B cell (primary cell): Measurements from ENCODE around the gene MOGAT3. TPM values are rescaled to one million over a fixed set of nuclear protein-coding genes. Genes with fewer than 3 reads are reported as not detected.

Source experiments
- ATAC-seq: fragments of 200-7000 bp; cut with Tn5 transposase; one replicate; pipeline ENCODE4 v1.10.0; 2021; ENCODE audit warnings: low read depth, mild to moderate bottlenecking, moderate number of reproducible peaks, moderate library complexity
- CTCF ChIA-PET: fragments of 350-600 bp; sonication (Branson Sonifier 250); formaldehyde crosslinking; loops from one replicate; lab custom pipeline; 2021; ENCODE audit warnings: antibody characterized with exemption, inconsistent platforms; lab: Charles Lee
- POLR2A ChIA-PET: fragments of 350-600 bp; sonication (Branson Sonifier 250); formaldehyde crosslinking; loops from one replicate; lab custom pipeline; 2021; ENCODE audit warnings: antibody characterized with exemption; lab: Charles Lee
- DNase-seq: peaks from one replicate; pipeline ENCODE4 v3.0.0; 2013
- H2AFZ ChIP-seq: 2 replicates; pipeline ENCODE4 v1.6.1; 2012; ENCODE audit warnings: mild to moderate bottlenecking, low read depth, low read length; ENCODE audit not compliant: insufficient read depth, poor library complexity, severe bottlenecking
- H3K27ac ChIP-seq, 2 donors: 1 replicate in 1 of 2; 2 replicates in 1 of 2; pipeline ENCODE4 v1.5.1; 2012 to 2013; ENCODE audit warnings: low read length in 2 of 2, mild to moderate bottlenecking in 2 of 2, moderate library complexity in 1 of 2
- H3K27me3 ChIP-seq, 4 experiments: fragments of 200-600 bp in 1 of 4; sonication (generic) in 1 of 4; replicated peaks in 1 of 4; 1 replicate in 2 of 4; 2 replicates in 2 of 4; pipeline versions ENCODE4 v1.6.1 to v1.7.0; 2013 to 2016; ENCODE audit warnings: low read length in 3 of 4, mild to moderate bottlenecking in 2 of 4, mixed read lengths in 1 of 4, moderate library complexity in 1 of 4; ENCODE audit not compliant: insufficient read depth in 4 of 4, control insufficient read depth in 3 of 4; ENCODE audit errors: control extremely low read depth in 1 of 4
- H3K36me3 ChIP-seq, 2 experiments: replicated peaks in 1 of 2; 1 replicate in 1 of 2; 2 replicates in 1 of 2; pipeline versions ENCODE4 v1.6.1 to v1.7.1; 2013; ENCODE audit warnings: low read length in 1 of 2; ENCODE audit not compliant: insufficient read depth in 2 of 2, control insufficient read depth in 1 of 2; ENCODE audit errors: control extremely low read depth in 1 of 2, extremely low read depth in 1 of 2
- H3K4me1 ChIP-seq, 2 donors: fragments of 200-600 bp in 1 of 2; sonication (generic) in 1 of 2; 1 replicate in 1 of 2; 2 replicates in 1 of 2; pipeline versions ENCODE4 v1.5.1 to v1.6.1; 2013 to 2017; ENCODE audit warnings: low read length in 2 of 2; ENCODE audit not compliant: control insufficient read depth in 2 of 2, insufficient read depth in 2 of 2
- H3K4me2 ChIP-seq: replicated peaks from 2 replicates; pipeline ENCODE3; 2012; ENCODE audit warnings: mild to moderate bottlenecking, low read depth, low read length; ENCODE audit not compliant: poor library complexity, severe bottlenecking
- H3K4me3 ChIP-seq, 5 experiments: fragments of 200-600 bp in 1 of 5; sonication (generic) in 1 of 5; 1 replicate in 3 of 5; 2 replicates in 2 of 5; pipeline versions ENCODE4 v1.5.1 to v1.7.0; 2011 to 2016; ENCODE audit warnings: low read length in 4 of 5, mild to moderate bottlenecking in 4 of 5, low read depth in 2 of 5, control low read depth in 1 of 5, moderate library complexity in 1 of 5; ENCODE audit not compliant: insufficient read depth in 1 of 5; ENCODE audit errors: control extremely low read depth in 1 of 5, extremely low read depth in 1 of 5
- H3K79me2 ChIP-seq: fragments of 200-600 bp; sonication (generic); one replicate; pipeline ENCODE4 v1.6.0; 2016; ENCODE audit warnings: low read length; ENCODE audit not compliant: control insufficient read depth, insufficient read depth
- H3K9ac ChIP-seq: fragments of 200-600 bp; sonication (generic); 2 replicates; pipeline ENCODE4 v1.6.1; 2017; ENCODE audit warnings: mild to moderate bottlenecking, low read length, moderate library complexity
- H3K9me3 ChIP-seq, 3 donors: one replicate each; pipeline versions ENCODE4 v1.6.1 to v1.7.1; 2013; ENCODE audit warnings: low read length in 2 of 3; ENCODE audit not compliant: control insufficient read depth in 2 of 3, insufficient read depth in 1 of 3; ENCODE audit errors: control extremely low read depth in 1 of 3
- H4K20me1 ChIP-seq: 2 replicates; pipeline ENCODE4 v1.6.0; 2012; ENCODE audit warnings: mild to moderate bottlenecking, low read length; ENCODE audit not compliant: insufficient read depth, control insufficient read depth, poor library complexity, severe bottlenecking
- H3K27ac Mint-ChIP-seq: one replicate; pipeline ENCODE4 v1.8.0; 2021; ENCODE audit warnings: mixed read lengths
- H3K27me3 Mint-ChIP-seq: one replicate; pipeline ENCODE4 v1.8.0; 2021; ENCODE audit warnings: mixed read lengths
- H3K4me1 Mint-ChIP-seq: one replicate; pipeline ENCODE4 v1.8.0; 2021; ENCODE audit warnings: mixed read lengths
- H3K4me3 Mint-ChIP-seq: one replicate; pipeline ENCODE4 v1.8.0; 2021; ENCODE audit warnings: mixed read lengths
- H3K9me3 Mint-ChIP-seq: one replicate; pipeline ENCODE4 v1.8.0; 2022; ENCODE audit warnings: mixed read lengths; ENCODE audit not compliant: insufficient read depth
- EZH2 ChIP-seq: IDR thresholded peaks from 2 replicates; pipeline ENCODE4 v1.6.1; 2012; ENCODE audit warnings: borderline replicate concordance, low read depth, mild to moderate bottlenecking, moderate library complexity, low read length; ENCODE audit not compliant: insufficient read depth, poor library complexity, severe bottlenecking
- WGBS: methylation state at CpG from one replicate; pipeline ENCODE4 v1.1.5; 2013; ENCODE audit warnings: missing lambda C conversion rate; ENCODE audit not compliant: insufficient coverage; 5-methylcytosine and 5-hydroxymethylcytosine counted together
- intact Hi-C: fragments of 100-400 bp; cut with micrococcal nuclease; formaldehyde crosslinking; loops from one replicate; pipeline ENCODE4 v1.10.0; 2022
- polyA plus RNA-seq: library from polyadenylated mRNA; depleted of rRNA; stranded (reverse); fragments of >200 nt; gene quantifications from 2 replicates; pipeline ENCODE4 v1.2.3, GENCODE V29; 2012
- total RNA-seq, 2 donors: library from RNA; stranded (reverse); fragments of 120-200 nt in 1 of 2; gene quantifications; 1 replicate in 1 of 2; 2 replicates in 1 of 2; pipeline versions ENCODE4 v1.2.3 to v1.2.4, GENCODE V29; 2013 to 2022
- TF ChIP-seq, protein P1 (sequence below): fragments of 200-600 bp; IDR thresholded peaks from one replicate; pipeline ENCODE4 v1.8.0; 2022; ENCODE audit warnings: antibody characterized with exemption, mild to moderate bottlenecking

MOGAT3 gene
- total and polyA plus RNA-seq, 2 donors (not counting 1 experiment from before 2014, with no cell fraction given) = not detected

DNA sequence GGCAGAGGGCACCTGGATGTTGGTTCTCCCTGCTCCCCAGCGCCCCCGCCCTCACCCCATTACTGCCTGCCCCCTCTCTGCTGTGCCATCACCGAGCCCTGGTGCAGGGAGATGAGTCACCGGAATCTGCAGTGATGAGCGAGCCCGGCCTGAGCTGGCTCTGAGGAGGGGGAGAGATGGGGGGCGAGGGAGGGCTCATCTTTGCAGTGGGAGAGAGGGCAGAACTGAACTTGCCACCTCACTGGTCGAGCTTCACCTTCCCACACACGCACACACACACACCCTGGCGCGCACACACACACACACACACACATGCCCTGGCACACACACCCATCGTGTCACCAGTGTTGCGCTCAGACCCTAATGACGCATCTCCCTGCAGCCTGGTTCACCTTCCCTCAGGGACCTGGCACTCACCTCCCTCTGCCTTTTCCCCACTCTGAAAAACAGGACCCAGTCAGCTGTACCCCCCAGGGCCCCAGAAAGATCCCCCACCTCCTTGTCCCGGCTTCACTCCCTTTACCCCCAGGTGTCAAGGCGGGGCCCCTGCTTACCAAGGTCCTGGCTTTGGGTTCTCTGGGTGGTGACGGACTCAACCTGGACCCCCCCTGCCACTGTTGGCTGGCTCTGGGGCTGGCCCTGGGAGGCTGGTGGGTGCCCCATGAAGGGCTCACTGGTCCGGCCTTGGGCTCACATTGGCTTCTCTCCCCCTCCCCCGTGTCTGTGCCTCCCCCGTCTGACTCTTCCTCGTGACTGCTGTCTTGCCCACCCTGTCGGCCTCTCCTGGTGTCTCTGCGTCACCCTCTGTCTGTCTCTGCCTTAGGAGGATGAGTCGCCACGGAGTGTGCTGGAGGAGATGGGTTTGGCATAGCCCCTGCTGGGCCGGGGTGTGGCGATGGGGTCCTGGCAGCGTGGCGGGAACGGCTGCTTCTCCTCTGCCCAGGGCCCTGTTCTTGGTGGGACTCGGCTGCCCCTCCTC lies 40.9 kb downstream of the MOGAT3 start:
- Histone ChIP-seq H3K4me3 (no peak overlapping the region), H3K4me2 (no peak overlapping the region), H3K4me1 (peaks cover 29 to 31% of the 10 kb centered on the region in 2 donors), H2AFZ (no peak overlapping the region), H4K20me1 (peaks cover 9% of the 10 kb centered on the region), H3K79me2 (no peaks in the 10 kb centered on the region), H3K27me3 (peaks cover 0 to 27% (median 14%) of the 10 kb centered on the region in 4 experiments), H3K9ac (no peak overlapping the region), H3K9me3 (peaks cover 0 to 12% (median 0%) of the 10 kb centered on the region in 3 donors), H3K27ac (no peak overlapping the region), H3K36me3 (peaks cover 0 to 3% of the 10 kb centered on the region in 2 experiments)
- H3K27me3 Mint-ChIP-seq = peaks cover 7% of the 10 kb centered on the region
- no peak for DNase-seq
- no peak for TF ChIP-seq EZH2
- TF ChIP-seq, protein P1, sequence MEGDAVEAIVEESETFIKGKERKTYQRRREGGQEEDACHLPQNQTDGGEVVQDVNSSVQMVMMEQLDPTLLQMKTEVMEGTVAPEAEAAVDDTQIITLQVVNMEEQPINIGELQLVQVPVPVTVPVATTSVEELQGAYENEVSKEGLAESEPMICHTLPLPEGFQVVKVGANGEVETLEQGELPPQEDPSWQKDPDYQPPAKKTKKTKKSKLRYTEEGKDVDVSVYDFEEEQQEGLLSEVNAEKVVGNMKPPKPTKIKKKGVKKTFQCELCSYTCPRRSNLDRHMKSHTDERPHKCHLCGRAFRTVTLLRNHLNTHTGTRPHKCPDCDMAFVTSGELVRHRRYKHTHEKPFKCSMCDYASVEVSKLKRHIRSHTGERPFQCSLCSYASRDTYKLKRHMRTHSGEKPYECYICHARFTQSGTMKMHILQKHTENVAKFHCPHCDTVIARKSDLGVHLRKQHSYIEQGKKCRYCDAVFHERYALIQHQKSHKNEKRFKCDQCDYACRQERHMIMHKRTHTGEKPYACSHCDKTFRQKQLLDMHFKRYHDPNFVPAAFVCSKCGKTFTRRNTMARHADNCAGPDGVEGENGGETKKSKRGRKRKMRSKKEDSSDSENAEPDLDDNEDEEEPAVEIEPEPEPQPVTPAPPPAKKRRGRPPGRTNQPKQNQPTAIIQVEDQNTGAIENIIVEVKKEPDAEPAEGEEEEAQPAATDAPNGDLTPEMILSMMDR = no peak
- POLR2A ChIA-PET = no interaction called here
- WGBS = 83% methylated on average over 20 of the region's 31 CpGs
- H3K4me3 Mint-ChIP-seq = no peak overlapping the region
- peaks cover 20% of the 10 kb centered on the region for H3K4me1 Mint-ChIP-seq
- no peak for ATAC-seq
- intact Hi-C loops = no loop called here
- no peaks in the 10 kb centered on the region for H3K9me3 Mint-ChIP-seq
- CTCF ChIA-PET = interaction anchor here (0.6 to 0.7 kb wide), 2 partner anchors 16 to 1997 kb away, joined by 3 to 4 read pairs; no protein-coding TSS in a partner anchor
- H3K27ac Mint-ChIP-seq = no peak overlapping the region
